Nephron (organoid): ENCODE data around the gene LPXN.

Source experiments
- H3K27ac Mint-ChIP-seq, 3 experiments: 2 replicates each; pipeline ENCODE4 v1.8.0; 2020; ENCODE audit warnings: mixed read lengths in 3 of 3, mild to moderate bottlenecking in 2 of 3, moderate library complexity in 1 of 3
- H3K27me3 Mint-ChIP-seq: 2 replicates; pipeline ENCODE4 v1.8.0; 2021; ENCODE audit warnings: low read depth, mild to moderate bottlenecking, moderate library complexity, mixed read lengths
- H3K36me3 Mint-ChIP-seq: 2 replicates; pipeline ENCODE4 v1.8.0; 2020; ENCODE audit warnings: low read depth, mixed read lengths
- H3K4me1 Mint-ChIP-seq: 2 replicates; pipeline ENCODE4 v1.8.0; 2020; ENCODE audit warnings: mixed read lengths
- H3K4me3 Mint-ChIP-seq, 3 experiments: 2 replicates each; pipeline ENCODE4 v1.8.0; 2020; ENCODE audit warnings: mild to moderate bottlenecking in 3 of 3, mixed read lengths in 3 of 3, moderate library complexity in 2 of 3
- H3K9me3 Mint-ChIP-seq: 2 replicates; pipeline ENCODE4 v1.8.0; 2020; ENCODE audit warnings: mixed read lengths
- CTCF ChIP-seq, 3 experiments: fragments of 200-600 bp; sonication (generic); IDR thresholded peaks; one replicate each; pipeline ENCODE4 v1.5.0; 2021; ENCODE audit warnings: antibody characterized with exemption in 3 of 3; ENCODE audit not compliant: unreplicated experiment in 3 of 3

The LPXN gene

GRCh38 chr11:58502004-58502403, 73.7 kb downstream of the LPXN start:
- H3K9me3 Mint-ChIP-seq: no peaks in the 10 kb centered on the region
- H3K27ac Mint-ChIP-seq: no peak overlapping the region
- no peaks in the 10 kb centered on the region for H3K36me3 Mint-ChIP-seq
- TF ChIP-seq CTCF (IDR thresholded peaks at IDR 0.05; ENCODE audit: unreplicated experiment in 3 of 3): no peak
- no peaks in the 10 kb centered on the region for H3K4me1 Mint-ChIP-seq
- peaks cover 5% of the 10 kb centered on the region for H3K27me3 Mint-ChIP-seq
- H3K4me3 Mint-ChIP-seq: no peak overlapping the region

- Mint-ChIP-seq H3K27me3 (peaks cover 4% of the 10 kb centered on the region), H3K4me1 (peaks cover 6% of the 10 kb centered on the region), H3K9me3 (no peaks in the 10 kb centered on the region), H3K36me3 (no peaks in the 10 kb centered on the region), H3K27ac (no peak overlapping the region), H3K4me3 (no peak overlapping the region)
- no peak for TF ChIP-seq CTCF (IDR thresholded peaks at IDR 0.05; ENCODE audit: unreplicated experiment in 3 of 3)
Measured at GRCh38 chr11:58498464-58498863, 77.2 kb downstream of the LPXN start.

GRCh38 chr11:58497951-58498350, 77.7 kb downstream of the LPXN start:
- Mint-ChIP-seq H3K4me1 (peaks cover 6% of the 10 kb centered on the region), H3K27me3 (peaks cover 4% of the 10 kb centered on the region), H3K4me3 (no peak overlapping the region), H3K36me3 (no peaks in the 10 kb centered on the region), H3K27ac (no peak overlapping the region), H3K9me3 (no peaks in the 10 kb centered on the region)
- TF ChIP-seq CTCF (IDR thresholded peaks at IDR 0.05; ENCODE audit: unreplicated experiment in 3 of 3): no peak

GRCh38 chr11:58495906-58496305, 79.8 kb downstream of the LPXN start:
- peaks cover 4% of the 10 kb centered on the region for H3K27me3 Mint-ChIP-seq
- peaks cover 6% of the 10 kb centered on the region for H3K4me1 Mint-ChIP-seq

GRCh38 chr11:58494101-58494500, 81.6 kb downstream of the LPXN start:
- H3K9me3 Mint-ChIP-seq: no peaks in the 10 kb centered on the region
- H3K4me1 Mint-ChIP-seq: peaks cover 6% of the 10 kb centered on the region
- H3K27ac Mint-ChIP-seq: no peak overlapping the region
- TF ChIP-seq CTCF (IDR thresholded peaks at IDR 0.05; ENCODE audit: unreplicated experiment in 3 of 3): no peak
- peaks cover 4% of the 10 kb centered on the region for H3K27me3 Mint-ChIP-seq
- no peak overlapping the region for H3K4me3 Mint-ChIP-seq
- H3K36me3 Mint-ChIP-seq: no peaks in the 10 kb centered on the region

More at GRCh38 chr11:58495906-58496305, 79.8 kb downstream of the LPXN start:
- H3K9me3 Mint-ChIP-seq: no peaks in the 10 kb centered on the region
- no peak overlapping the region for H3K4me3 Mint-ChIP-seq
- TF ChIP-seq CTCF (IDR thresholded peaks at IDR 0.05; ENCODE audit: unreplicated experiment in 3 of 3): no peak
- H3K36me3 Mint-ChIP-seq: no peaks in the 10 kb centered on the region
- H3K27ac Mint-ChIP-seq: no peak overlapping the region

GRCh38 chr11:58493676-58494075, 82.0 kb downstream of the LPXN start:
- no peak for TF ChIP-seq CTCF (IDR thresholded peaks at IDR 0.05; ENCODE audit: unreplicated experiment in 3 of 3)
- H3K27ac Mint-ChIP-seq: no peak overlapping the region
- H3K36me3 Mint-ChIP-seq: no peaks in the 10 kb centered on the region
- H3K4me3 Mint-ChIP-seq: no peak overlapping the region
- H3K9me3 Mint-ChIP-seq: no peaks in the 10 kb centered on the region
- H3K27me3 Mint-ChIP-seq: peaks cover 4% of the 10 kb centered on the region
- H3K4me1 Mint-ChIP-seq: peaks cover 6% of the 10 kb centered on the region
